H9 (cell line): ENCODE measurements around the gene METRNL. TPM values are rescaled to one million over a fixed set of nuclear protein-coding genes. Genes with fewer than 3 reads are reported as not detected.
A peak's percentile ranks its signal among the peaks of the same experiment; 100 is the strongest.

Experiments used
- DNase-seq: peaks from one replicate; pipeline ENCODE4 v3.0.0-alpha.2; 2017
- H2AFZ ChIP-seq: one replicate; pipeline ENCODE4 v1.6.1; 2013; ENCODE audit warnings: mild to moderate bottlenecking, low read length, control low read depth, moderate library complexity
- H2AK5ac ChIP-seq: 2 replicates; pipeline ENCODE4 v1.6.1; 2013; ENCODE audit warnings: low read length, control low read depth, mixed read lengths; ENCODE audit not compliant: insufficient read length
- H2BK120ac ChIP-seq: one replicate; pipeline ENCODE4 v1.6.1; 2013; ENCODE audit warnings: low read depth, mild to moderate bottlenecking, low read length, control low read depth, inconsistent platforms; ENCODE audit not compliant: poor library complexity, severe bottlenecking
- H2BK12ac ChIP-seq: 2 replicates; pipeline ENCODE4 v1.6.1; 2013; ENCODE audit warnings: low read length, control low read depth, mixed read lengths, low read depth; ENCODE audit not compliant: insufficient read length
- H2BK15ac ChIP-seq: 2 replicates; pipeline ENCODE4 v1.6.1; 2013; ENCODE audit warnings: low read depth, low read length, control low read depth
- H2BK20ac ChIP-seq: one replicate; pipeline ENCODE4 v1.6.1; 2013; ENCODE audit warnings: low read depth, mild to moderate bottlenecking, low read length, control low read depth, inconsistent platforms; ENCODE audit not compliant: poor library complexity, severe bottlenecking
- H2BK5ac ChIP-seq: 2 replicates; pipeline ENCODE4 v1.6.1; 2013; ENCODE audit warnings: low read length, control low read depth, mixed read lengths; ENCODE audit not compliant: insufficient read length
- H3K14ac ChIP-seq: 2 replicates; pipeline ENCODE4 v1.6.1; 2013; ENCODE audit warnings: low read length, control low read depth; ENCODE audit not compliant: insufficient read depth
- H3K18ac ChIP-seq: 2 replicates; pipeline ENCODE4 v1.6.1; 2013; ENCODE audit warnings: low read depth, mild to moderate bottlenecking, mixed read lengths, low read length, control low read depth; ENCODE audit not compliant: insufficient read length
- H3K23ac ChIP-seq: 2 replicates; pipeline ENCODE4 v1.6.1; 2013; ENCODE audit warnings: low read length, control low read depth, mixed read lengths, low read depth; ENCODE audit not compliant: insufficient read length
- H3K23me2 ChIP-seq: 2 replicates; pipeline ENCODE4 v1.6.1; 2013; ENCODE audit warnings: low read depth, mild to moderate bottlenecking, mixed read lengths, low read length, control low read depth; ENCODE audit not compliant: insufficient read length, poor library complexity, severe bottlenecking
- H3K27ac ChIP-seq: 2 replicates; pipeline ENCODE4 v1.5.1; 2013; ENCODE audit warnings: low read length, control low read depth, mixed read lengths, low read depth; ENCODE audit not compliant: insufficient read length
- H3K27me3 ChIP-seq: 2 replicates; pipeline ENCODE4 v1.6.1; 2013; ENCODE audit warnings: low read length, control low read depth, inconsistent platforms; ENCODE audit not compliant: insufficient read depth
- H3K4ac ChIP-seq: 2 replicates; pipeline ENCODE4 v1.6.1; 2013; ENCODE audit warnings: low read depth, mild to moderate bottlenecking, control low read depth, inconsistent platforms, low read length, moderate library complexity
- H3K4me1 ChIP-seq: 2 replicates; pipeline ENCODE4 v1.6.1; 2013; ENCODE audit warnings: low read length, control low read depth, inconsistent platforms; ENCODE audit not compliant: insufficient read depth
- H3K4me2 ChIP-seq: 2 replicates; pipeline ENCODE4 v1.6.1; 2013; ENCODE audit warnings: low read length, control low read depth, mixed read lengths; ENCODE audit not compliant: insufficient read length, insufficient read depth
- H3K56ac ChIP-seq: 2 replicates; pipeline ENCODE4 v1.6.1; 2013; ENCODE audit warnings: low read depth, mild to moderate bottlenecking, mixed read lengths, low read length, control low read depth; ENCODE audit not compliant: insufficient read length
- H3K79me1 ChIP-seq: 2 replicates; pipeline ENCODE4 v1.6.1; 2013; ENCODE audit warnings: low read depth, mild to moderate bottlenecking, moderate library complexity, low read length, control low read depth, inconsistent platforms; ENCODE audit not compliant: insufficient read depth, poor library complexity, severe bottlenecking
- H3K79me2 ChIP-seq: 2 replicates; pipeline ENCODE4 v1.6.1; 2013; ENCODE audit warnings: low read length, control low read depth, inconsistent platforms; ENCODE audit not compliant: insufficient read depth
- H3K9ac ChIP-seq: 2 replicates; pipeline ENCODE4 v1.6.1; 2013; ENCODE audit warnings: low read length, control low read depth, mixed read lengths; ENCODE audit not compliant: insufficient read length; ENCODE audit errors: extremely low read depth
- H3K9me3 ChIP-seq: one replicate; pipeline ENCODE4 v1.6.1; 2013; ENCODE audit warnings: low read depth, low read length, inconsistent platforms; ENCODE audit not compliant: control insufficient read depth
- H3T11ph ChIP-seq: one replicate; pipeline ENCODE4 v1.6.1; 2013; ENCODE audit warnings: mild to moderate bottlenecking, low read length, control low read depth, inconsistent platforms
- H4K20me1 ChIP-seq: one replicate; pipeline ENCODE4 v1.6.1; 2013; ENCODE audit not compliant: control insufficient read depth, insufficient read length, insufficient read depth
- H4K5ac ChIP-seq: 2 replicates; pipeline ENCODE4 v1.6.1; 2013; ENCODE audit warnings: low read depth, mild to moderate bottlenecking, mixed read lengths, low read length, control low read depth; ENCODE audit not compliant: insufficient read length
- H4K8ac ChIP-seq: replicated peaks from 2 replicates; pipeline ENCODE4 v1.6.1; 2013; ENCODE audit warnings: low read length, control low read depth, mixed read lengths, low read depth; ENCODE audit not compliant: insufficient read length
- H4K91ac ChIP-seq: 2 replicates; pipeline ENCODE4 v1.6.1; 2013; ENCODE audit warnings: low read depth, mild to moderate bottlenecking, moderate library complexity, mixed read lengths, low read length, control low read depth; ENCODE audit not compliant: insufficient read length
- H3K27ac Mint-ChIP-seq, 3 experiments: 2 replicates in 2 of 3; 3 replicates in 1 of 3; pipeline ENCODE4 v1.8.0; 2020 to 2021; ENCODE audit warnings: mixed read lengths in 3 of 3, mild to moderate bottlenecking in 1 of 3, moderate library complexity in 1 of 3
- H3K27me3 Mint-ChIP-seq: 2 replicates; pipeline ENCODE4 v1.8.0; 2021; ENCODE audit warnings: low read depth, mild to moderate bottlenecking, moderate library complexity, mixed read lengths
- H3K36me3 Mint-ChIP-seq, 3 experiments: 2 replicates in 2 of 3; 3 replicates in 1 of 3; pipeline ENCODE4 v1.8.0; 2020 to 2021; ENCODE audit warnings: low read depth in 3 of 3, mixed read lengths in 3 of 3; ENCODE audit not compliant: insufficient read depth in 1 of 3
- H3K4me1 Mint-ChIP-seq, 2 experiments: 2 replicates each; pipeline ENCODE4 v1.8.0; 2020; ENCODE audit warnings: mixed read lengths in 2 of 2
- H3K4me3 Mint-ChIP-seq, 2 experiments: 2 replicates in 1 of 2; 3 replicates in 1 of 2; pipeline ENCODE4 v1.8.0; 2020 to 2021; ENCODE audit warnings: mild to moderate bottlenecking in 2 of 2, mixed read lengths in 2 of 2, moderate library complexity in 1 of 2
- H3K9me3 Mint-ChIP-seq, 2 experiments: 2 replicates in 1 of 2; 3 replicates in 1 of 2; pipeline ENCODE4 v1.8.0; 2020; ENCODE audit warnings: mild to moderate bottlenecking in 2 of 2, mixed read lengths in 2 of 2, moderate library complexity in 1 of 2
- WGBS: extraction: QIAGEN DNeasy Blood & Tissue Kit; methylation state at CpG from one replicate; pipeline ENCODE4 v1.1.7; 2013; ENCODE audit warnings: missing lambda C conversion rate, low lambda C conversion rate, mixed read lengths; ENCODE audit not compliant: insufficient read length; ENCODE audit errors: extremely low coverage; 5-methylcytosine and 5-hydroxymethylcytosine counted together
- total RNA-seq: library from RNA; stranded (reverse); gene quantifications from 2 replicates; pipeline ENCODE4 v1.2.1, GENCODE V29; 2021
- TF ChIP-seq, protein P1 (sequence below): fragments of 200-600 bp; sonication (generic); conservative IDR thresholded peaks from 3 replicates; pipeline ENCODE4 v1.8.0; 2021; ENCODE audit warnings: antibody characterized with exemption, mild to moderate bottlenecking

The METRNL gene
- total RNA-seq, 1 experiment from 2014 or later: 21.4 TPM

DNA sequence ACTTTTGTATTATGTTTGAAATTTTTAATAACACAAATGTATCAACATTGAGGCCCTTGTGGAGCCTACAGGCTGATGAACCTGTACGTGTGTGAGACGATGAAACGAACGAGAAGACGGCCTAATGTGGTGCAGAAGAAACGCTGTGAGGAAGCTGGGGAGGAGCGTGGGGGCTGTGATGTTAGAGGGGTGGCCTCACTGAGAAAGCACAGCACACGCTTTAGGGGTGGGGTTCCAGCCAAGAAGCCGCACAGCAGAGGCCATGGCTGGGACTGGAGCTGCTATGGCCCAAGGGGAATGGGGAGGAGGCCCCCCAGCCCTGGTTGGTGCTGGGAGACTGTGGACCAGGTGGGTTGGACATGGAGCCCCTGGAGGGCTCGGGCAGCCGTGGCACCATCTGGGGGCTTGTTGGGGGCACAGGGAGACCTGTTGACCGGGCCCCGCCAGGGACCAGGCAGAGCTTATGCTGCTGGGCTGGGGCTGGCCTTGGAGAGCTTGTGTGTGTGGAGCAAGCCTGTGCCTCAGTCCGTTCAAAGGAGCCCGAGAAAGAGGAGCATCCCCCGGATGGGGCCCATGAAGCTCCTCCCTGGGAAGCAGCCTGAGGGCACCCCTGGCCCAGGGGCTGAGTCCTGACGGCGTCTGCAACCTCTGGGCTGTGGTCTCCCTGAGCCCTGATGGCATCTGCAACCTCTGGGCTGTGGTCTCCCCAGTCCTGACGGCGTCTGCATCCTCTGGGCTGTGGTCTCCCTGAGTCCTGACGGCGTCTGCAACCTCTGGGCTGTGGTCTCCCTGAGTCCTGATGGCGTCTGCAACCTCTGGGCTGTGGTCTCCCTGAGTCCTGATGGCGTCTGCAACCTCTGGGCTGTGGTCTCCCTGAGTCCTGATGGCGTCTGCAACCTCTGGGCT is 44.7 kb downstream of the METRNL start:
- Histone ChIP-seq H3K56ac (no peak overlapping the region), H2BK15ac (no peak overlapping the region), H3K79me1 (no peaks in the 10 kb centered on the region), H3K18ac (no peak overlapping the region), H2AFZ (no peak overlapping the region), H3K79me2 (no peaks in the 10 kb centered on the region), H3K9ac (no peak overlapping the region), H3K4ac (no peak overlapping the region), H3K4me2 (no peak overlapping the region), H2BK12ac (no peak overlapping the region), H2AK5ac (no peak overlapping the region), H2BK5ac (no peak overlapping the region), H3K23ac (no peak overlapping the region), H3K14ac (no peak overlapping the region), H3K27me3 (peaks cover 9% of the 10 kb centered on the region; the same call in 1 of the 2 replicates), H3T11ph (no peak overlapping the region), H2BK20ac (no peak overlapping the region), H3K27ac (no peak overlapping the region), H4K5ac (no peak overlapping the region), H4K8ac (no peak overlapping the region), H4K20me1 (no peaks in the 10 kb centered on the region), H2BK120ac (no peak overlapping the region), H3K23me2 (no peaks in the 10 kb centered on the region), H3K9me3 (no peaks in the 10 kb centered on the region), H4K91ac (no peak overlapping the region), H3K4me1 (peaks cover 4% of the 10 kb centered on the region; the same call in 1 of the 2 replicates)
- Mint-ChIP-seq H3K4me3 (no peak overlapping the region), H3K4me1 (peaks cover 21 to 28% of the 10 kb centered on the region in 2 experiments), H3K9me3 (peaks cover 6 to 7% of the 10 kb centered on the region in 2 experiments), H3K36me3 (peaks cover 0 to 4% (median 0%) of the 10 kb centered on the region in 3 experiments; a peak in 2 of 7 replicates), H3K27ac (no peak overlapping the region), H3K27me3 (peaks cover 52% of the 10 kb centered on the region)
- DNase-seq: peak; percentile 25
- no CpG with 5 or more reads among the region's 25 CpGs for WGBS
- TF ChIP-seq, protein P1, sequence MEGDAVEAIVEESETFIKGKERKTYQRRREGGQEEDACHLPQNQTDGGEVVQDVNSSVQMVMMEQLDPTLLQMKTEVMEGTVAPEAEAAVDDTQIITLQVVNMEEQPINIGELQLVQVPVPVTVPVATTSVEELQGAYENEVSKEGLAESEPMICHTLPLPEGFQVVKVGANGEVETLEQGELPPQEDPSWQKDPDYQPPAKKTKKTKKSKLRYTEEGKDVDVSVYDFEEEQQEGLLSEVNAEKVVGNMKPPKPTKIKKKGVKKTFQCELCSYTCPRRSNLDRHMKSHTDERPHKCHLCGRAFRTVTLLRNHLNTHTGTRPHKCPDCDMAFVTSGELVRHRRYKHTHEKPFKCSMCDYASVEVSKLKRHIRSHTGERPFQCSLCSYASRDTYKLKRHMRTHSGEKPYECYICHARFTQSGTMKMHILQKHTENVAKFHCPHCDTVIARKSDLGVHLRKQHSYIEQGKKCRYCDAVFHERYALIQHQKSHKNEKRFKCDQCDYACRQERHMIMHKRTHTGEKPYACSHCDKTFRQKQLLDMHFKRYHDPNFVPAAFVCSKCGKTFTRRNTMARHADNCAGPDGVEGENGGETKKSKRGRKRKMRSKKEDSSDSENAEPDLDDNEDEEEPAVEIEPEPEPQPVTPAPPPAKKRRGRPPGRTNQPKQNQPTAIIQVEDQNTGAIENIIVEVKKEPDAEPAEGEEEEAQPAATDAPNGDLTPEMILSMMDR: no peak
